ENCODE results near the gene CCDC146.

CCDC146 gene

DNA sequence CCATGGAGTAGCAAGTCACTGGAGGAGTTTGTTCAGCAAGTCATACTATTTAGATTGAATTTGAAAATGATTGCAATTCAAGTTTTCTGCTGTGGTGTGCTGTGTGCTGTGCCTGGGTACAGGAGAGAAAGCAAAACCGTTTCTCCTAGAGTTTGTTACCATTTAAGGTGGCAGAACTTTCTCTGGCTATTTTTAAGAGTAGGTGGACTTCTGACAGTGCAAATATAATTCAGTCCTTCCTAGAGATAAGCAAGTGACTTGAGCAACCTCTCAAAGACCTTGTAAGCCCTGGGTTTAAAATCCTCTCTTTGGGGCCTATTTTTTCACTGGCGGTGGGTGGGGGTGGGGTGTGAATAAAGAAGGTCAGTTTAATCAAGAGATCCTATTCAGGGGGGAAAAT is 120.1 kb downstream of the CCDC146 start:
- ChIA-PET CTCF (interaction anchor here (1.0 kb wide), 1 partner anchor 89 kb away, joined by 5 read pairs; no protein-coding TSS in a partner anchor), POLR2A (ENCODE audit: low non-redundant PET) (no interaction called here)
- DNase-seq (ENCODE audit: low spot score) = no peak
- no peak overlapping the region for H3K27ac ChIP-seq
- TF ChIP-seq, protein P1, sequence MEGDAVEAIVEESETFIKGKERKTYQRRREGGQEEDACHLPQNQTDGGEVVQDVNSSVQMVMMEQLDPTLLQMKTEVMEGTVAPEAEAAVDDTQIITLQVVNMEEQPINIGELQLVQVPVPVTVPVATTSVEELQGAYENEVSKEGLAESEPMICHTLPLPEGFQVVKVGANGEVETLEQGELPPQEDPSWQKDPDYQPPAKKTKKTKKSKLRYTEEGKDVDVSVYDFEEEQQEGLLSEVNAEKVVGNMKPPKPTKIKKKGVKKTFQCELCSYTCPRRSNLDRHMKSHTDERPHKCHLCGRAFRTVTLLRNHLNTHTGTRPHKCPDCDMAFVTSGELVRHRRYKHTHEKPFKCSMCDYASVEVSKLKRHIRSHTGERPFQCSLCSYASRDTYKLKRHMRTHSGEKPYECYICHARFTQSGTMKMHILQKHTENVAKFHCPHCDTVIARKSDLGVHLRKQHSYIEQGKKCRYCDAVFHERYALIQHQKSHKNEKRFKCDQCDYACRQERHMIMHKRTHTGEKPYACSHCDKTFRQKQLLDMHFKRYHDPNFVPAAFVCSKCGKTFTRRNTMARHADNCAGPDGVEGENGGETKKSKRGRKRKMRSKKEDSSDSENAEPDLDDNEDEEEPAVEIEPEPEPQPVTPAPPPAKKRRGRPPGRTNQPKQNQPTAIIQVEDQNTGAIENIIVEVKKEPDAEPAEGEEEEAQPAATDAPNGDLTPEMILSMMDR (conservative IDR thresholded peaks at IDR 0.05; ENCODE audit: low read depth) = no peak

DNA sequence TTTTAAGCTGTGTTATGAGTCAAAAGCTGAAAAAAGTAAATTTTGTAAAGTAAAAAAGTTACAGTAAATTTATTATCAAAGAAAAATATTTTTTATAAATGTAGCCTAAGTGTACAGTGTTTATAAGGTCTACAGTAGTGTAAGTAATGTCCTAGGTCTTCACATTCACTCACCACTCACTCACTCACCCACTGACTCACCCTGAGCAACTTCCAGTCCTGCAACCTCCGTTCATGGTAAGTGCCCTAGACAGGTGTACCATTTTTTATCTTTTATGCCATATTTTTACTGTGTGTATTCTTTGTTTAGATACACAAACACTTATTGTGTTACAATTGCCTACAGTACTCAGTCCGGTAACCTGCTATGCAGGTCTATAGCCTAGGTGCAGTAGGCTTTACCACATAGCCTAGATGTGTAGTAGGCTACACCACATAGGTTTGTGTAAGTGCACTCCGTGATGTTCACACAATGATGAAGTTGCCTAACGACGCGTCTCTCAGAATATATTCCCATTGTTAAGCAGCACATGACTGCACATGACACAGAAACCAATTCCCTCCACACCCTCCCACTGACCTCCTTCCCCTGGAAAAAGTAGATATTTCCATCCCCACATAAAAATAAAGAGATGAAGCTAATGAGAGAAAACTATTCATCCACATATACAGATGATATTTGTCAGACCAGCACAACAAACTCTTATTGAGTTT is 122.0 kb downstream of the CCDC146 start:
- CTCF ChIA-PET = interaction anchor here (0.6 kb wide), 1 partner anchor 15 kb away, joined by 5 read pairs; no protein-coding TSS in a partner anchor
- POLR2A ChIA-PET (ENCODE audit: low non-redundant PET) = interaction anchor here (0.6 kb wide), 1 partner anchor 122 kb away, joined by 3 read pairs; the partner anchor contains the start of gene CCDC146
- no peak for DNase-seq (ENCODE audit: low spot score)
- TF ChIP-seq, protein P1 (conservative IDR thresholded peaks at IDR 0.05; ENCODE audit: low read depth) = no peak
- H3K27ac ChIP-seq = no peak overlapping the region

DNA sequence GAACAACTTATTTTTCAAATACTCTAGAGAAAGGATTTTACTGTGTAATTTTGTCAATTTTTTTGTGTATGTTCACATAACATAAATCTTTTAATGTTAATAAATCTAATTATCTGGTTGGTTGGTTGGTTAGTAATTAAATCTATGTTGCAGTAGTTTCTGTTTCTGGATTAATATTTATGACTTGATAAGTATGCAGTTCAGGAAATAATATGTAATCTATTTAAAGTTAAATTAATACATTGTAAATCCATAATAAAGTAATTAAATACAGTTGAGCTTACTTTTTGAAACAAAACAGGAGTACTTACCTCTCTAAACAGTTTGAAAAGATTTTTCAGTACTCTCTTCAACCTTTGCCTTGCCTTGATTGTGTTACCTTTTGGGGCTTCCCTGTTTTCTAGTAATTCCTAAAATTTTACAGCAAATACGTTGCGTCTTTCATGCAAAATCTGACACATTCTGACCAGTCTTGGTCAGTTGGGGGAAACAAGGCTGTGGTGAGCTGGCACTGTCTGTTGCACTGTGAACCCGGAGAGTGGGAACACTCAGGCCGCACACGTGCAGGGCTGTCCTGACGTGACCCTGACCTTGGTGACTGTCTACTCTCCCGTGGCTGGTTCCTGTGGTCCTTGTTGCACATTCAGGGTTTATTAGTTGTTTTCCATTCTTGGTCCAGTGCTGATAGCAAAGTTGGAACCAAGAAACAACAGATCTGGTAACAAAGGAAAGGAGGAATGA is 122.8 kb downstream of the CCDC146 start:
- TF ChIP-seq, protein P1 (conservative IDR thresholded peaks at IDR 0.05; ENCODE audit: low read depth) = no peak
- POLR2A ChIA-PET (ENCODE audit: low non-redundant PET) = no interaction called here
- no peak overlapping the region for H3K27ac ChIP-seq
- CTCF ChIA-PET = interaction anchor here (0.6 kb wide), 1 partner anchor 91 kb away, joined by 3 read pairs; no protein-coding TSS in a partner anchor
- no peak for DNase-seq (ENCODE audit: low spot score)

DNA sequence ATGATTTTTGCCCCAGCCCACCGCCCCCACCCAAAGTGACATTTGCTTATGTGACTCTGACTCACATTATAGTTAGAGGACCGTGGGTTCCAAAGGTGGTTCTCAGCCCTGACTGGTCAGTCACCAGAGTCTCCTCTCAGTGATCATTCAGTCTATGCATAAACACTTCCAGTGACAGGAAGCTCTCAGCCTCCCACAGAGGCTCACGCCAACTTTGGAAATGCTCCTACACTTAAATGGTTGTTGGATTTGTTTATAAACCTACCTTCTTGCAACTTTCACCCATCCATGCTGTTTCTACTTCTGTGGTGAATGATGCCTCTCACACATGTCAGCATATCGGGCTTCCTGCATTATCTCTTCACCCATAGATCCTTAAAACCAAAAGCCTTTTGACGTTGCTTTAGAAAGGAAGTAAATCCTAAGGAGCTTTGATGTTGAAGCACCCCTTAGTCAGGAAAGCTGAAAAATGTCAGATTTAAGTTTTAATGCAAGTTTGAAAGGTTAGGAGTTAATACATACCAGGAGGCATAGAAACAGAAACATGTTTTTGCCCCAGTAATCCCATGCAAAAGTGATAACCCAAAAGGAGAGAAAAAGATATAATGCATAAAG is 123.7 kb downstream of the CCDC146 start:
- CTCF ChIA-PET = interaction anchor here (0.6 kb wide), 1 partner anchor 119 kb away, joined by 5 read pairs; no protein-coding TSS in a partner anchor
- TF ChIP-seq, protein P1 (conservative IDR thresholded peaks at IDR 0.05; ENCODE audit: low read depth) = no peak
- POLR2A ChIA-PET (ENCODE audit: low non-redundant PET) = no interaction called here

DNA sequence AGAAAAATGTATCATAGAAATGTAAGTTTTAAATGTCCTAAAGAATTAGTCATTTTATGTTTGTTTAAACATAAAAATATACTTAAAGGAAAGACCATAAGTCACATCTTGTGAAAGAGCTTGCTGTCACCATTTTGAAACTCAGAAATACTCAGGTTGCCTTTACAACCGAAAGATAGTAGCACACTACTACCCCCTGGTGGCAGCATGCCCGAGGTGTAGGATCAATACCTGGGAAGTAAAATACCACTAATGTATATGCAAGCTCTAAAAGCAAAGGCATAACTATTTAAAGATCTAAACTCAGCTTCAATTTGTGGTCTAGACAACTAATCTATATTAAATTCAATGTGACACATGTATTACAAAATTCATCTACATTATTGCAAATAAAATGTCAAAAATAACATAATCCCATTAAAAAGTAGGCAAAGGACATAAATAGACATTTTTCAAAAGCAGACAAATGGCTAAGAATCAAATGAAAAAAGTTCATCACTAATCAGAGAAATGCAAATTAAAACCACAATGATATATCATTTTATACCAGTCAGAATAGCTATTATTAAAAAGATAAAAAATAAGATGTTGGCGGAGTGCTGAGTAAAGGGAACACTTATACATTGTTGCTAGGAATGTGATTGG is 124.9 kb downstream of the CCDC146 start:
- DNase-seq (ENCODE audit: low spot score) = peak; percentile 57
- no peak overlapping the region for H3K27ac ChIP-seq
- ChIA-PET CTCF (interaction anchor here (0.5 to 1.1 kb wide), 10 partner anchors 8 to 1198 kb away, joined by 3 to 8 read pairs (median 4); no protein-coding TSS in a partner anchor), POLR2A (ENCODE audit: low non-redundant PET) (no interaction called here)
- TF ChIP-seq, protein P1 (conservative IDR thresholded peaks at IDR 0.05; ENCODE audit: low read depth) = peak; percentile 86

More for the DNA sequence above, 123.7 kb downstream of the CCDC146 start:
- no peak for DNase-seq (ENCODE audit: low spot score)
- no peak overlapping the region for H3K27ac ChIP-seq

DNA sequence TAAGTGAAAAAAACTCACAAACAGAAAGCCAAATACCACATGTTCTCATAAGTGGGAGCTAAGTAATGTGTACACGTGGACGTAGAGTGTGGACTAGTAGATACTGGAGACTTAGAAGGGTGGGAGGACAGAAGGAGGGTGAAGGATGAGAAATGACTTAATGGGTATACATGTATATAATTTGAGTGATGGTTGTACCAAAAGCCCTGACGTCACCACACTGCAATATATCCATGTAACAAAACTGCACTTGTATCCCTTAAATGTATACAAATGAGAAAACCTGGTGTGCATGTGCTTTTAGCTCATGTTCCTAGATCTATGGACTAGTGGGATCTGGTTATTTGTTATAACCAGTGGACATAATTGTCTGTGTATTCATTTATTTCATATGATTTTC is 125.7 kb downstream of the CCDC146 start:
- POLR2A ChIA-PET (ENCODE audit: low non-redundant PET) = no interaction called here
- no peak overlapping the region for H3K27ac ChIP-seq
- CTCF ChIA-PET = interaction anchor here (0.5 to 0.8 kb wide), 2 partner anchors 84 to 1805 kb away, joined by 3 read pairs; no protein-coding TSS in a partner anchor
- DNase-seq (ENCODE audit: low spot score) = no peak
- TF ChIP-seq, protein P1 (conservative IDR thresholded peaks at IDR 0.05; ENCODE audit: low read depth) = no peak
